Hippocampal formation (tissue), 2 donors: ENCODE results near the gene NFS1.

Experiments used
- DNase-seq, 2 donors: peaks; one replicate each; lab custom pipeline; 2025; lab: John Stamatoyannopoulos, UW

NFS1 gene

DNA sequence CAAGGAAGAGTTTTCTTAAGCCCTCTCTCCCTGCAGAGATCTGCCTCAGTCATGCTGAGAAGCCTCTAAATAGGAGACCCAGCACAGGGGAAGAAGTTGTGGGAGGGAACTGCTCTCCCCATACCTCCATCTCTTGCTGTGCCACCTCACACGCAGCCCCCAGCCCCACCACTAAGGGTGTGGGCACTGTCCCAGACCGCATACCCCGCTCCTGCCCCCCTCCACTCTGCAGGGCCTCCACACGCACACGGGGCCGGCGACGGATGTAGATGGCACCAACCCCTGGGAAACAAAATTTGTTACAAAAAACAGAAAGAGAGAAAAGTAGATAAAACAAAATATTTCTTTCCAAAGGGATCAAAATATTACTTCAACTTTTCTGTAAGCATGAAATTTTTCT, 24.2 kb downstream of the NFS1 start:
- DNase-seq = no peak

DNA sequence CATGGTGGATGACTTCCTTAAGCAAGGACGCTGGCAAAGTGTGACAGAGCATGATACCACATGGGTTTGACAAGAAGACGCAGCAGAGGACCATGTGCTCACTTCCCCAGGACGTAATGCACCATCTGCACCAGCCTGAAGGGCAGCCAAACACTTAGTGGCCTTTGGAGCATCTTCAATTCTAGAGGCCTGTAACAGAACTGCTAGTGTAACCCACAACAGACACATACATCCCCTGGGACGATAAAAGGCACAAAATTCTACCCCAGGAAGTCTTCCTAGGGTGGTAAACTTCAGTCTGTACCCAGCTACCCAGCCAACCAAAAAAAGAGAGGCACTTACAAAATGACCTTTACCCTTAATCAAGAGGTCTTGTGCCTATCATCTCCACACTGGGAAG, 25.3 kb downstream of the NFS1 start:
- no peak for DNase-seq

DNA sequence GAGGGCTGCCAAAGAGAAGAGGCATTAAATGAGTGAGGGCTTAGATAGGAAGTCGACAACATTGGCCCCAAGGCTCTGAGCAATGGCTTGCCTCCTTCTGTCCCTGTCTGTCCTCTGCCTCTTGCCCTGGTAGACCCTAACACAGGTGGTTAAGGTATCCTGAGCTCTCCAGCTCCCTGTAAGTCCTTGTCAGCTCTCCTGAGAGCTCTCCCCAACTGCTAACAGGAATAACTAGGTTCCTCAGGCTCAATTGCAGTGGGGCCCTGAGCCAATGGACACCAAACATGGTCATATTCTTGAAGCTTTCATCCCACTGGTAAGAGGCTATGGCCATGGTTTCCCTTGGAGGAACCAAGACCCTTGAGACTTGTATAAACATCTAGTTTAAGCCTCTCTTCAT, 29.5 kb downstream of the NFS1 start:
- DNase-seq = no peak

DNA sequence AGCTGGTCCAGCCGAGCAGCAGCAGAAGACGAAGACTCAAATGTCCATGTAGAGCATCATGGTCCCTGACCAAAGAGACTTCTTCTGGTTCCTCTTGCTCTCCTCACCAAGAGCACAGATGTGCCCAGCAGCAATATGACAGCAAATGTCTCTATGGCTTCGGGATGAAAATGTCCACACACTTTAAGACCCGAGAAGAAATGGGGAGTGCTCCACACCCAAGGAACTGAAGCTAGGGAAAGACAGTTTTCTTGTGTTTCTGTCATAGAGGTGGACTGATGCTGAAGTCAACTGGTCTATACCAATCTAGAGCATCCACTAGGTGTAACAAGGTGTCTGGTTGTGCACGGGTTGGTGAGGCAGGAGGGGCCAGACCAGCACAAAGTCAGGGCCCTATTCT, 29.9 kb downstream of the NFS1 start:
- DNase-seq = no peak

DNA sequence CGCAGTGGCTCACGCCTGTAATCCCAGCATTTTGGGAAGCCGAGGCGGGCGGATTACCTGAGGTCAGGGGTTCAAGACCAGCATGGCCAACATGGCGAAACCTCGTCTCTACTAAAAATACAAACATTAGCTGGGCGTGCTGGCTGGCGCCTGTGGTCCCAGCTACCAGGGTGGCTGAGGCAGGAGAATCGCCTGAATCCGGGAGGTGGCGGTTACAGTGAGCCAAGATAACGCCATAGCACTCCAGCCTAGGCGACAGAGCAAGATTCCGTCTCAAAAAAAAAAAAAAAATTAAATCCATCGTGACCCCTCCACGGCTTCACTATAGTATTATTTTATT, 33.2 kb downstream of the NFS1 start:
- no peak for DNase-seq

DNA sequence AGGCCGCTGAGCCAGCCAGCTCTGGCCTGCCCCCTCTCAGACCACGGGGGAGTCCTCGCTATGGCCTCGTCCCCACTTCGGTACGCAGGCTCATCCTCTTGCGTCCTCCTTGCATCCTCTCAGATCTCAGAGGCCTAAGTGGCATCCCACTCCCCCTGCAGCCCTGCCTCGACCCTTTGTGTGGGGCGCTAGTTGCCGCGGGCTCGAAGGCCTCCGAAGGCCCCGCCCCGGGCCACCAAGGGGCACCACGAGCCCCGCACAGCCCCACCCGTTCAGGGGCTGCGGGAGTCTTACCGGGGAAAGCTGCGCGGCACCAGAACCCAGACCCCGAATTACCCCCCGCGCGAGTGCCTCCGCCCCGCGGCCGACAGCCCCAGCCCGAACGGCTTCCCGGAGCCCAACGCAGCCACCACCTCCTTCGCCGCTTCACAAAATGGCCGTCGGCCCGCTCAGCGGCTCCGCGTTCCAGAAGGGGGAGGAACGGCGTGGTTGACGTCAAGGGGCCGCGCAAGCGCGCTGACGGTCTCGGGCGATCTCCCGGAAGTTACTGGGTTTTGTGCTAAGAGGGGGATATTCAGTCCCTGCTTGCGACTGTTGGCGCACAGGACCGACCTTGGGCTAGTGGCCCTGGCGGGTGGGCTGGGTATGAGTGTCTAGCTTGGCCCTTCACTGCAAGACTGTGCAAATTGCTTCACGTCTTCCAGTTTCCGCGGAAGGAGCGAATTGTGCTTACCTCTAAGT, 34.5 kb downstream of the NFS1 start, which contains the start of the genes CPNE1 and RBM12:
CPNE1 (minus strand) TSS at position 435 of the 741 bp plus-strand sequence. CDS start 31,977 bp downstream, outside the sequence.
RBM12 (minus strand) TSS at position 435 of the 741 bp plus-strand sequence. CDS start 9,578 bp downstream, outside the sequence.
- peak; percentile 92 to 94 for DNase-seq

DNA sequence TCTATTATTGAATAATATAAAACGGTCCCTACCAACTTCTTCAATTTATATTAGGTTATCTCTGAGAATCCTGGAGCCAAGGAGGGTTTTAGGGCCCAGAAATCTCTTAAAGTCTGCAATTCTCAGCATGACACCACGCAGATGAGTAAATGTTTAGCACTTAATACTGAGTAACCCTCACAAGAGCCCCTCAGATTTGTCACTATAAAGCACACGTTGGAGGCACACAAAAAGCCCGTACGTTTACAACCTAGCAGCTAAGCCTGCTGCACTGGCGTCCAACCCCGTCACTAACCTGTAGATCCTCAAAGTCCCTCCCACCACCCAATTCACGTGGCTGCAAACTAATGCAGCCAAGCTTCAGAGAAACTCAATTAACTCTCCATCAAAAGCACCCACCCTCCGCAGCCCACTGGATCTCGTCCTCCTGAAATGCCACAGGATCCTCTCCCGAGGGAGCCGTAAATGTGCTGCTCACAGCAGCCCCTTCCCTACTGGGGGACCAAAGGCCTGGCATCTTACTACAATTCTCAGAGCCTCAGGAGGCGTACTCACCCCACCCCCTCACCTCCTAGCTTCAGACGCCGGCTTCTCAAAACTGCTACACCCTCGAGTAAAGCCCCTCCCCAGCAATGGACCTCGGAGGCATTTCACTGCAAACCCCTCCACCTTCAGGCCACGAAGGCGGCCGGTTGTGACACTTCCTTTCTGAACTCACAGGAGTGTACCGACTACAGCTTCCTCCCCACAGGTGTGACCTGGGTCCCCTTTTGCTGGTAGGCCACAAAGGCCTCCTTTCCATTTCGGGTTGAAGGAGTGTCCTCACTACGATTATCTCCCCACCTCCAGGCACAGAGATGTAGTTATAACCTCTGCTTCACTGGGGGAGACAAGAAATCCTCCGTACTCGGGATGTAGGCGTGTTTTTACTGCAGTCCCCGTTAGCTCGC, 35.4 kb downstream of the NFS1 start:
- no peak for DNase-seq

DNA sequence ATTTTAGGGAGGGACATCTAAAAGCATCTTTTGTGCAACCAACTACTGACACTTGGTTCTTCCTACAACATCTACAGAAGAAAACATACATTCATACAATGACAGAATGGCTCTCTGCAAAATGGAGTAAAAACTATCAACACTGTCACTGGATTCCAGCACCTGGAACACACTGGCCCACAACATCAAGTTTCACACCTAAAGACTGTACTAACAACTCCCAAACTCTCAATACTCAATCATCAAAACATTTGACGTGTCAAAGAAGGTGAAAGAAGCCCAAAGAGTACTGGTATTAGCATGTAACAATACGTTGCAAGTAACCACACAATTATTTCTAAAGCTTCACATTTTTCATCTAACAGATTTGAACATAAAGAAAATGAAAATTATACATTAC, 36.6 kb downstream of the NFS1 start:
- no peak for DNase-seq

DNA sequence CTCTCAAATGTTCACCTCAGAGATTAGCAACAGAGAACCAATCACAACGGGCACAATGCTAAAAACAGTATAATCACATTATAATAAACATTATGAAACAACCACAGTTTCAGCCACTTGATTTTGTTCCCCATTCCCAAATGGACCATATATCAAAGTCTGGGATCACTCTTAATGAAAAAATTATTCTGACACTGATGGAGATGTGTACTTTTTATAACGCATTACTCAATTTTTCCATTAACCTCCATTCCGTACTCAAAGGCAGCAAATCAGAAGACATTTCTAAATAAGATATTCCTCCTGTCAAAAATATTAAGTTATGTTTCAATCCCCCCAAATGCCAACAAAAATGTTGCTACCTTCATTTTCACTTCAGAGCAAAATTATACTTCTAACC, 37.2 kb downstream of the NFS1 start:
- no peak for DNase-seq

DNA sequence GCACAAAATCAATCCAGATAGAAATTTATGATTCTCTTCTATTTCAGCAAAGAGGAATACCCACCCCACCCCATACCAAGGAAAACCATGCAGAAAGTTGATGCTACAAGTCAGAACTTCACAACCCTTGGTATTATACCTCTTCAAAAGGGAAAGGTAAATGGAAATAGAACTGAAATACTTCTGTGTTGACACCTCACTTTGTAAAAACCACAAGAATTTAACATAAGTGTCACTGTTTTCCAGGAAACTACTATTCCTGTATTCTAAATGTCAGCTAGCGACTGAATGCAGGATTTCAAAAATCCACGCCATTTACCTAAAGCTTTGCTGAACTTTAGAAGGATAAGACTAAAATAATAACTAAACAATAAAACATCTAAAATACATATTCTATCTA, 38.1 kb downstream of the NFS1 start:
- no peak for DNase-seq

DNA sequence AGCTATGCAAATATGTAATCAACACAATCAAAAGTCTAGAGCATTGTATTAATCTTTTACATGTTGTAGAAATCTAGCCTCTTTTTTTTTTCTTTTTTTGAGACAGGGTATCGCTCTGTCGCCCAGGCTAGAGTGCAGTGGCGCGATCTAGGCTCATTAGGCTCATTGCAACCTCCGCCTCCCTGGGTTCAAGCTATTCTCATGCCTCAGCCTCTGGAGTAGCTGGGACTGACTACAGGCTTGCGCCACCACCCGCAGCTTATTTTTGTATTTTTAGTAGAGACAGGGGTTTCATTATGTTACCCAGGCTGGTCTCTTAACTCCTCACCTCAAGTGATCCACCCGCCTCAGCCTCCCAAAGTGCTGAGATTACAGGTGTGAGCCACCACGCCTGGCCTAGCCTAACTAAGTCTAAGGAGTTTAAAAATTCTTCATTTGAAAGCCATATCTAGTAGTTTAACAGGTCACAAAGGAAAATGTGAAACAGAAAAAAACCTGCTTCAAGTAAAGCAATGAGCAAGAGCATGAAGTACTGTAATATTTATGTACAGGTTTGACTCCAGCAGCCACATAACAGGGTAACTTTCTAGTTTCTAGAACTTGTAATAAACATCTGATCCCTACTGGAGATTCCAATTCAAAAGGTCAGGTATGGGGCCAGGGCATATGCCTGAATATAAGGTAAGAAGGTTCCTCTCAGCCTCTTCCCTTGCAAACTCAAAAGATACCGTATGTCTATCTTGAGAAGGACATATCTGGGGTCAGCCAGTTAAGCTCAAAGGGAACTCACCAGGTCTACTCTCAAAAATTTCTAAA, 38.8 kb downstream of the NFS1 start:
- no peak for DNase-seq

DNA sequence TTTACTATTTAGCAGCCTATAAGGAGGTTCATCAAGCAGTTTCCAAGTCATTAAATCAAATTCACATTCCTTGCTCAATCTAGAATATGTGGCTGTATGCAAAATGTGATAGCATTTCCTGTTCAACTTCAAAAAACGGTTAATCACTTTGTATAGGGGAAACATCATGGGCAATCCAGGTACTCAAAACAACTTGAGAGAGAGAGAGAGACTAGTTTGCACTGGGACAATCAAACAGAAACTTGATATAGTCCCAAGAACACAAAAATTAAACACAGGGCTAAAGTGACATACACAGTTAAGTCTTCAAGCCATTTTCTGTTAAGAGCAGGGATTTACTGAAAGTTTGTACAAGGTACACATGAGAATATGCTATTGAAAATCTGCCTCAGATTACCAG, 41.9 kb downstream of the NFS1 start:
- DNase-seq = no peak

DNA sequence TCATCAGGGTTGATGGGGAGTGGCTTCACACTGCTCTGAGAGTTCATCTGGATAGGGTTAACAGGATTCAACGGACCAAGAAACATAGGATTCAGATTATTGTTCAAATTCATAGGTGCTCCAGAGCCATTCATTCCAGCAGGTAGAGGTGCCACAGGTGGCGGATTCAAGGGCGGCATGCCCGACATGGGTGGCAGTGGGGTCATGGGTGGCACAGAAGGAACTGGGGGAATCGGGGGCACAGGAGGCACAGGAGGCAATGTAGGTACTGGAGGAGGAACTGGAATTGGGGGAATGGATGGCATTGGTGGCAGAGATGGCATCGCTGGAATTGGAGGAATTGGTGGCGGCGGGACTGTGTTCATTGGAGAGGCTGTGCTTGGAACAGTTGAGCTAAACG, 44.7 kb downstream of the NFS1 start:
- DNase-seq = no peak

DNA sequence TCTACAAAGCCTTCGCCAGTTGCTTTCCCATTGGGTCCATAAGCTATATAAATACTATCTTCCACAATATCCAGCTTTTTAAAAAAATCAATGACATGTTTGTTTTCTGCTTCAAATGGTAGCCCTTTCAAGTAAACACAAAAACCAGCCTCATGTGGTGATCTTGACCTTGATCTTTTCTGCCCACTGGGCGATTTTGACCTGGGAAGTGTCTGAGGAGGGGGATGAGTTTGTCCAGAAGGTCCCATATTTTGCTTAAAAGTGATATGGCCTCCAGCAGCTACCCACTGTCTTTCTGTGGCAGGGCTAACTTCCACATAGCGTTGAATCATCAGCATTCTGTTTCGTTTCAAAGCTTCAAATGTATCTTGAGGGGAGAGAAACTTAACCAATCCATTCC, 45.3 kb downstream of the NFS1 start:
- DNase-seq = no peak

DNA sequence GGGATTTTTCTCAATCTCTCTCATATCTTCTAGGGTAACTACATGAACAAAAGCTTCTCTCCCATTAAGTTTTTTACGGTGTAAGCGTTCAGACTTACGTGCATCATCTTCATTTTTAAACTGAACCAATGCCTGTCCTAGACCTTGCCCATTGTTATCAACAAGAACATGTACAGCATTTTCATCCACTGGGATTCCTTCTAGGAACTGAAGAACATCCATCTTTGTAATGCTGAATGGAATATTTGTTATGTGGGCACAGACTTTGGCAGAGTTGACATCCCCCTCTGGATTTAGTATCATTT, 45.8 kb downstream of the NFS1 start:
- DNase-seq = no peak

DNA sequence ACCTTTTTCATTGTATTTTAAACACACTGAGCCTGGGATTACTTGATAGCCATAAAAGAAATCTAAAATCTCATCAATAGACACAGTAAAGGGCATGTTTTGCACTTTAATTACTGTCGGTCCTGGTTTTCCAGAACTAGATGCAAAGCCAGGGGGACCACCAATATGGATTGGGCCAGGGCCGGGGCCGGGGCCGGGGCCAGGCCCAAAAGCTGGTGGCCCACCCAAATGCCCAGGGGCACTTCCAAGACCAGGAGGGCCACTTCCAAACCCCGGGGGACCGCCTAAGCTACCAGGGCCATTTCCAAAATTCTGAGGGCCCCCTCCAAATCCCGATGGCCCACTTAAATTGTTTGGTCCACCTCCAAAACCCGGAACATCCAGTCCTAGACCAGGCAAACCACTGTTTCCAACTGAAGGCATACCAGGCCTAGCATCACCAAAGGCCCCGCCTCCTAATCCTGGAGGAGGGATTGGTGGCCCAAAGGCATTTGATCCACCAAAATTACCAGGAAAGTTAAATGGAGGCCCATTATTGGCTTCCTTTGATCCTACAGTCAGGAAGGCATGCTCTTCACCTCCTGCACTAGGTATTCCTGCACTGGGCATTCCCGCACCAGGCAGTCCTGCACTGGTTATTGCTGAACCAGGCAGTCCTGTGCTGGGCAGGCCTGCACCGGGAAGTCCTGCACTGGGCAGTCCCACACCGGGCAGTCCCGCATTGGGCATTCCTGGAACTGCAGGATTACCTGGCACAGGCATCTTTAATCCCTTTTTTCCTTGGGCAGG, 46.3 kb downstream of the NFS1 start:
- DNase-seq = no peak

DNA sequence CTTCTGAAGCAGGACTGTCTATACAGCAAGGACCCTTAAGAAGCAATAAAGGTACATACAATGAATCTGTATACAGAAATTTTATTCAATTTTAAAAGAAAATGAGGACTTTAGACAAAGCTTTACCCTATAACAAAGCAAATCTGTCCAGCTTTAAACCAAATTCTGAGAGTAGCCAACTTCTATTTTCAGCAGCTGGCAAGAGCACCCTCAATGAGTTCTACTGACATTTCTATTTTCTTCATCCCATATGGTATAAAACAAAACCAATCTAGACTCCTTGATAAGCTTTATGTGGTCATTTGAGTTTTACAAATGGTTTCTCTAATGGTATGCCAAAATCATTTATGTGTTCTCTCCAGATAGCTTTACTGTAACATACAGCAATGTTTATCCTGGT, 47.2 kb downstream of the NFS1 start:
- no peak for DNase-seq

DNA sequence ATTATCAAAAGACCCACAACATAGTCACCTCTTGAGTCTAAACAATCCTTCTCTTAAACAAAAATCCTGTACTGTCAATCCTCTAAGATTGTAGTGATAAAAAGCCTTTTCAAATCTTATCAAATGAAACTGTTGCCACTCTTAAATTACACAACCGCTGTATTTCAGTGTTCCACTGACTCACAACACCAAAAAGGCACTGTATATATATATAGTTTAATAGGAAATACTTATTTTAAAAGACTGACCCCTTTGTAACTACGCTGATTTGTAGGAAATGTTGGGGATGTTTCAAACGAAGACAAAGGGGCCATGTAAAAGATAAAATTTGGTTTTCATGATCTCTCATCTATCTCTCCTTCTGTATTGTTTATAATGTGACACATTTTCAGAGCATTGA, 48.5 kb downstream of the NFS1 start:
- no peak for DNase-seq

DNA sequence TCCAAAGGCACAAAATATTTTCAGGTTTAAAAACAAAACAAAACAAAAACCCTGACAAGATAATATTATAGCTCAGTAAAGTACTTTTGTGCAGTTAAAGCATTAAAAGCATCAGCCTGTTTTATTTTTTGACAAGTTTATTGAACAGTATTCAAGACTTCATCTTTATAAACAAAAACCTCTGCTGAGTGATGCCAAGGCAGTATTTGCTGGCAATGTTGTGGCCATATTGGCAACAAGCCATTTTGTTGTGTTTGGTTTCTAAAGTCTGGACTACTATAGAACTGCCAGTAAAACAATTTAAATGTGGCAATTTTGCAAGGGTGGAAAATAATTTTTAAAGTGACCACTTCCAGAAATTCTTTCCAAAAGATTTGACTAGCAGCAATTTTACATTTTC, 50.3 kb downstream of the NFS1 start:
- no peak for DNase-seq

DNA sequence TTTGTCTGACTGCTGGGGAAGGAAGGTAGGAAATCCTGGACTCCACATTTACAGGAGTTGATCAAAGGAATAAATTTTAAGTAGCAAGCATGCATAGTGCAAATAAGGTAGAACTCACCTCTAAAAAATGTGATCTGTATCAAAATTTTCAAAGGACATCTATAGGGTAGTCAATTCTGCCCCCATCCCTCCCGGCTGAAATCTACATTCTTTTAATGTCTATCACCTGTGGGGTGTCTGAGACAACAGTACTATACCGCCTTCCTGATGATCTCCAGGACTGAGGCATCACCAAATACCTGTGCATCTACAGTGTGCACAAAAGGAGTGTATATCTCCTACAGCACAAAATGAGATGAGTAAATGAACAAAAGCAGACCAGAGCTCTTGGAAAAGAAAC, 54.3 kb downstream of the NFS1 start:
- DNase-seq = no peak

DNA sequence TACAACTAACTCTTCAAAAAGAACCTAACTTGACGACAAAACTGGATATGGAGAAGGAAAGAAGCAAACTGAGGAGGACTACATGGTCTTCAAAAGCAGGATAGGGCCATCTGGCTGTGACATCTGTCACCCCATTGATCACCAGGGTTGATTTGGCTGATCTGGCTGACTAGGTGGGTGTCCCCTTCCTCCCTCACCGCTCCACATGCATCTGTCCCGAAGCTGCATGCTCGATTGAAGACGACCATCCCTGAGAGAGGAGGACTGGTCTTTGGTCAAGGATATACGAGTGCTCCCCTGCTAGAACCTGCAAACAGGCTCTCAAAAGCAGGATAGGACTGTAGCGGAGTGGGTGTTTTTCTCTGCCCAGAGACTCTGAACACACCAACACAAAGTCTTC, 56.1 kb downstream of the NFS1 start:
- DNase-seq = no peak

DNA sequence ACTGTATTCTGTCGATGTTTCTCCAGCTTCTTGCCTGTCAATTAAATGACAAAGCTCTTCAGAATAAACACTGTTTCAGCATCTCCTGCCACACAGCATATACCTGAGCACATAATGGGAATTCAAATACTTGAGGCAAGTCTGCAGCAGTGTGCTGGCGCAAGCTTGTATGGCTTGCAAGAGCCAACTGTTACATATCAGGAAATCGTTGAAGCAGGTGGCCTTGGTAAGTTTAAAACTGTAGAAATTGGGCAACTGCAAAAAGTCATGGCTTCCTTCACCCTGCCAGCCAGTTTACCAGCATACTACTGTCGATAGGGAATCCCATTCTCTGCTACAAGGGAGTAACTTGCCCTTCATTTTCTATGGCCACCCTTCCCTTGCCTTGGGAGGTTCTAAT, 57.4 kb downstream of the NFS1 start:
- DNase-seq = no peak
